Measurements from ENCODE around the gene SLC7A8.

The SLC7A8 gene

GRCh38 chr14:23172574-23172973 is 10.9 kb downstream of the SLC7A8 start:
- TF ChIP-seq POLR2AphosphoS5 (IDR thresholded peaks at IDR 0.05; ENCODE audit: low read depth, low read length) (no peak), PAX5 (IDR thresholded peaks at IDR 0.05; ENCODE audit: insufficient read depth, low read length, severe bottlenecking) (no peak), SPI1 (IDR thresholded peaks at IDR 0.05; ENCODE audit: low read depth, low read length) (no peak), POLR2A (IDR thresholded peaks at IDR 0.05; ENCODE audit: low read depth, low read length) (no peak), TAF1 (IDR thresholded peaks at IDR 0.05; ENCODE audit: low read depth, low read length) (no peak), POU2F2 (IDR thresholded peaks at IDR 0.05; ENCODE audit: low read depth, low read length) (no peak)
- DNase-seq (ENCODE audit: insufficient read length, low spot score) (no peak), FAIRE-seq (no peak)

GRCh38 chr14:23172096-23172495 is 11.4 kb downstream of the SLC7A8 start:
- DNase-seq (ENCODE audit: insufficient read length, low spot score) (no peak), FAIRE-seq (no peak)
- TF ChIP-seq TAF1 (IDR thresholded peaks at IDR 0.05; ENCODE audit: low read depth, low read length) (no peak), POU2F2 (IDR thresholded peaks at IDR 0.05; ENCODE audit: low read depth, low read length) (no peak), POLR2AphosphoS5 (IDR thresholded peaks at IDR 0.05; ENCODE audit: low read depth, low read length) (no peak), PAX5 (IDR thresholded peaks at IDR 0.05; ENCODE audit: insufficient read depth, low read length, severe bottlenecking) (no peak), SPI1 (IDR thresholded peaks at IDR 0.05; ENCODE audit: low read depth, low read length) (no peak), POLR2A (IDR thresholded peaks at IDR 0.05; ENCODE audit: low read depth, low read length) (no peak)

GRCh38 chr14:23171222-23171975 is 12.1 kb downstream of the SLC7A8 start:
- DNase-seq (ENCODE audit: insufficient read length, low spot score), result no peak
- FAIRE-seq, result no peak
- TF ChIP-seq TAF1 (IDR thresholded peaks at IDR 0.05; ENCODE audit: low read depth, low read length), result no peak
- no peak for TF ChIP-seq POLR2A (IDR thresholded peaks at IDR 0.05; ENCODE audit: low read depth, low read length)
- TF ChIP-seq POU2F2 (IDR thresholded peaks at IDR 0.05; ENCODE audit: low read depth, low read length), result no peak
- no peak for TF ChIP-seq PAX5 (IDR thresholded peaks at IDR 0.05; ENCODE audit: insufficient read depth, low read length, severe bottlenecking)
- no peak for TF ChIP-seq SPI1 (IDR thresholded peaks at IDR 0.05; ENCODE audit: low read depth, low read length)
- TF ChIP-seq POLR2AphosphoS5 (IDR thresholded peaks at IDR 0.05; ENCODE audit: low read depth, low read length), result no peak

- FAIRE-seq (no peak), DNase-seq (ENCODE audit: insufficient read length, low spot score) (no peak)
- TF ChIP-seq SPI1 (IDR thresholded peaks at IDR 0.05; ENCODE audit: low read depth, low read length), result no peak
- no peak for TF ChIP-seq POLR2AphosphoS5 (IDR thresholded peaks at IDR 0.05; ENCODE audit: low read depth, low read length)
- no peak for TF ChIP-seq POLR2A (IDR thresholded peaks at IDR 0.05; ENCODE audit: low read depth, low read length)
- TF ChIP-seq PAX5 (IDR thresholded peaks at IDR 0.05; ENCODE audit: insufficient read depth, low read length, severe bottlenecking), result no peak
- TF ChIP-seq TAF1 (IDR thresholded peaks at IDR 0.05; ENCODE audit: low read depth, low read length), result no peak
These were observed 13.8 kb downstream of the SLC7A8 start for GRCh38 chr14:23169622-23170021.

GRCh38 chr14:23168246-23168645 is 15.2 kb downstream of the SLC7A8 start:
- DNase-seq (ENCODE audit: insufficient read length, low spot score), result no peak
- TF ChIP-seq TAF1 (IDR thresholded peaks at IDR 0.05; ENCODE audit: low read depth, low read length) (no peak), SPI1 (IDR thresholded peaks at IDR 0.05; ENCODE audit: low read depth, low read length) (no peak), POLR2AphosphoS5 (IDR thresholded peaks at IDR 0.05; ENCODE audit: low read depth, low read length) (no peak), POLR2A (IDR thresholded peaks at IDR 0.05; ENCODE audit: low read depth, low read length) (no peak), POU2F2 (IDR thresholded peaks at IDR 0.05; ENCODE audit: low read depth, low read length) (no peak), PAX5 (IDR thresholded peaks at IDR 0.05; ENCODE audit: insufficient read depth, low read length, severe bottlenecking) (no peak)
- no peak for FAIRE-seq

GRCh38 chr14:23167116-23167847 is 16.2 kb downstream of the SLC7A8 start:
- DNase-seq (ENCODE audit: insufficient read length, low spot score), result no peak
- TF ChIP-seq POLR2AphosphoS5 (IDR thresholded peaks at IDR 0.05; ENCODE audit: low read depth, low read length) (no peak), SPI1 (IDR thresholded peaks at IDR 0.05; ENCODE audit: low read depth, low read length) (no peak), POU2F2 (IDR thresholded peaks at IDR 0.05; ENCODE audit: low read depth, low read length) (no peak), PAX5 (IDR thresholded peaks at IDR 0.05; ENCODE audit: insufficient read depth, low read length, severe bottlenecking) (no peak), POLR2A (IDR thresholded peaks at IDR 0.05; ENCODE audit: low read depth, low read length) (no peak), TAF1 (IDR thresholded peaks at IDR 0.05; ENCODE audit: low read depth, low read length) (no peak)
- FAIRE-seq, result no peak

GRCh38 chr14:23164949-23165348 is 18.5 kb downstream of the SLC7A8 start:
- TF ChIP-seq PAX5 (IDR thresholded peaks at IDR 0.05; ENCODE audit: insufficient read depth, low read length, severe bottlenecking), result no peak
- no peak for DNase-seq (ENCODE audit: insufficient read length, low spot score)
- no peak for FAIRE-seq

- FAIRE-seq (no peak), DNase-seq (ENCODE audit: insufficient read length, low spot score) (no peak)
- TF ChIP-seq POLR2A (IDR thresholded peaks at IDR 0.05; ENCODE audit: low read depth, low read length) (no peak), SPI1 (IDR thresholded peaks at IDR 0.05; ENCODE audit: low read depth, low read length) (no peak), TAF1 (IDR thresholded peaks at IDR 0.05; ENCODE audit: low read depth, low read length) (no peak), PAX5 (IDR thresholded peaks at IDR 0.05; ENCODE audit: insufficient read depth, low read length, severe bottlenecking) (no peak), POLR2AphosphoS5 (IDR thresholded peaks at IDR 0.05; ENCODE audit: low read depth, low read length) (no peak), POU2F2 (IDR thresholded peaks at IDR 0.05; ENCODE audit: low read depth, low read length) (no peak)
These were observed 19.2 kb downstream of the SLC7A8 start for GRCh38 chr14:23164250-23164649.

- DNase-seq (ENCODE audit: insufficient read length, low spot score) (no peak), FAIRE-seq (no peak)
- no peak for TF ChIP-seq PAX5 (IDR thresholded peaks at IDR 0.05; ENCODE audit: insufficient read depth, low read length, severe bottlenecking)
These were observed 19.6 kb downstream of the SLC7A8 start for GRCh38 chr14:23163830-23164229.

- no peak for DNase-seq (ENCODE audit: insufficient read length, low spot score)
- TF ChIP-seq SPI1 (IDR thresholded peaks at IDR 0.05; ENCODE audit: low read depth, low read length) (no peak), POLR2A (IDR thresholded peaks at IDR 0.05; ENCODE audit: low read depth, low read length) (no peak), PAX5 (IDR thresholded peaks at IDR 0.05; ENCODE audit: insufficient read depth, low read length, severe bottlenecking) (no peak), POLR2AphosphoS5 (IDR thresholded peaks at IDR 0.05; ENCODE audit: low read depth, low read length) (no peak), POU2F2 (IDR thresholded peaks at IDR 0.05; ENCODE audit: low read depth, low read length) (no peak), TAF1 (IDR thresholded peaks at IDR 0.05; ENCODE audit: low read depth, low read length) (no peak)
- no peak for FAIRE-seq
These were observed 20.7 kb downstream of the SLC7A8 start for GRCh38 chr14:23162800-23163199.
